GM18502 (cell line): ENCODE data around the gene HOXB2.

Source experiments
- ATAC-seq: cut with Tn5 transposase; IDR thresholded peaks from one replicate; pipeline ENCODE4 v1.9.1; 2021; ENCODE audit warnings: mild to moderate bottlenecking; ENCODE audit not compliant: unreplicated experiment, poor library complexity

The HOXB2 gene

GRCh38 chr17:48567646-48568354 lies 22.9 kb upstream of the HOXB2 start:
- no peak for ATAC-seq

GRCh38 chr17:48567209-48567608 lies 22.3 kb upstream of the HOXB2 start:
- no peak for ATAC-seq

- ATAC-seq = no peak
Observed at GRCh38 chr17:48566717-48567116, 21.8 kb upstream of the HOXB2 start.

GRCh38 chr17:48565925-48566710 lies 21.2 kb upstream of the HOXB2 start:
- ATAC-seq = no peak

- no peak for ATAC-seq
Observed at GRCh38 chr17:48565022-48565554, 20.2 kb upstream of the HOXB2 start.

GRCh38 chr17:48564188-48565021 lies 19.5 kb upstream of the HOXB2 start:
- ATAC-seq = no peak

- no peak for ATAC-seq
Observed at GRCh38 chr17:48563867-48564187, 18.9 kb upstream of the HOXB2 start.

GRCh38 chr17:48563385-48563838 lies 18.5 kb upstream of the HOXB2 start:
- no peak for ATAC-seq

GRCh38 chr17:48562934-48563333 lies 18.0 kb upstream of the HOXB2 start:
- no peak for ATAC-seq

- ATAC-seq = no peak
Observed at GRCh38 chr17:48561884-48562810, 17.2 kb upstream of the HOXB2 start.

GRCh38 chr17:48559840-48560817 lies 15.2 kb upstream of the HOXB2 start:
- ATAC-seq = no peak

- ATAC-seq = no peak
Observed at GRCh38 chr17:48559122-48559839, 14.4 kb upstream of the HOXB2 start.

- ATAC-seq = no peak
Observed at GRCh38 chr17:48558831-48559121, 13.9 kb upstream of the HOXB2 start.

GRCh38 chr17:48558057-48558830 lies 13.3 kb upstream of the HOXB2 start:
- no peak for ATAC-seq

GRCh38 chr17:48556576-48557401 lies 11.9 kb upstream of the HOXB2 start:
- ATAC-seq = no peak

- no peak for ATAC-seq
Observed at GRCh38 chr17:48556229-48556575, 11.3 kb upstream of the HOXB2 start.
